Occipital lobe (tissue), 3 donors: Measurements from ENCODE around the gene DNAJC5. TPM values are rescaled to one million over a fixed set of nuclear protein-coding genes. Genes with fewer than 3 reads are reported as not detected.

Experiments used
- DNase-seq: peaks from one replicate; lab custom pipeline; 2025; lab: John Stamatoyannopoulos, UW
- small RNA-seq: library from RNA; depleted of rRNA; stranded (forward); fragments of <200 nt; gene quantifications from one replicate; pipeline ENCODE3, GENCODE V24; 2014
- total RNA-seq: library from RNA; depleted of rRNA; stranded (reverse); fragments of >200 nt; gene quantifications from one replicate; pipeline ENCODE4 v1.2.3, GENCODE V29; 2014

Gene DNAJC5
- total RNA-seq, 1 donor from 2014 or later, result 99.7 TPM

DNA sequence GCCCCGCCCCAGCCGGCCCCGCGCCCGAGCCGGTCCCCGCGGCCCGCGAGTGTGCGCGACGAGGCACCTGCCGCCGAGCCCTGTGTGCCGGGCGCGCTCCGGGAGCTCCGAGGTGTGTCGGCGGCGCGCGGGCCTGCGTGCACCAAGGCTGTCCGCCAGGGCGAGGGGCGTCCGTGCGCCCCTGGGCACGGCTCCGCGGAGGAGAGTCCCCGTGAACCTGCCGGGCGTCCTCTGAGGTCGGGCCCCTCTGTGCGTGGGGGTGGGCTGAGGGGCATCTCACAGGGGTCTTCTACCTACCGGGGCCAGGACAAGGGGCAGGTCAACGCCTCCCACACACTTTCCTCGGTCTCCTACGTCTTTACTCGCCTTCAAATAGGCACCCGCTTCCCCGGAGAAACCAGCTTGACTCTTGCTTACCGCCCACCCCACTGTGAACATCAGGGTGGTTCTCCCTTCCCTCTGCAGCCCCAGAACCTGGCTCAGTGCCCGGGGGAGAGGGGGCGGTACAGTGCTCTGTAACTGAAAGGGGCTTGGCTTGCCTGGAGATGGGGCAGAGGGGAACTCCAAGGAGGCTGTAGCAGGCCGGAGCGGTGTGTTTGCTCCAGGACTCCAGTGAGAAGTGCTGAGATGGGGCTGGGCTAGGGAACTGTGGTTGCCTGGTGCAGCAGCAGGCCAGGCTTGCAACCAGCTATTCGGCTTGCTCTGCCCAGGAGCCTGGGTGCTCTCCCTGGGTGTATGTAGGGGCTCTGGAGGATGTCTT is 84.8 kb downstream of the DNAJC5 start, which contains the start of gene SAMD10:
Gene SAMD10 (minus strand): TSS at position 86 of the 760 bp plus-strand sequence. CDS start 175 bp downstream, outside the sequence.
- no peak for DNase-seq

- DNase-seq, result no peak
These were observed 85.4 kb downstream of the DNAJC5 start for GRCh38 chr20:63980317-63980805.

- peak; percentile 91 for DNase-seq
These were observed 86.1 kb downstream of the DNAJC5 start, which contains the start of gene PRPF6 for GRCh38 chr20:63980806-63981728. Gene PRPF6 (plus strand): TSS chr20:63981132. CDS start chr20:63981246, 114 bp downstream.

DNA sequence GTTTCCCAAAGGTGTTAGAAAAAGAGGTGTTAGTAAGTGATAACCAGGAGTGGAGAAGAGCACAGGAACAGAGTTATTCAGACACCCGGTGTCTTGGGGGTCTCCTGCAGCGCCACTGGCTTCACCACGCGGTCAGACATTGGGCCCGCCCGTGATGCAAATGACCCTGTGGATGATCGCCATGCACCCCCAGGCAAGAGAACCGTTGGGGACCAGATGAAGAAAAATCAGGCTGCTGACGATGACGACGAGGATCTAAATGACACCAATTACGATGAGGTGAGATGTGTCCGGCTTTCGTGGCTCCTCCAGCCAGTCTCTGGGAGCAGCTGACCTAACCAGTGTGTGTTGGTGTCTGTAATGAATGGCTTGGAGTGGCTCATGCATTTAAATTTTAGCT is 88.0 kb downstream of the DNAJC5 start:
- DNase-seq, result no peak

Small RNA genes lying within 50 kb of the gene (small RNA-seq; reads per million reads assigned to genes)
- gene MIR647, result not detected
- not detected for gene MIR941-2
- gene MIR941-4, result not detected
- not detected for gene MIR941-5
- gene RNU1-134P, result 0.55 reads per million, percentile 54 among the genes with 10 or more reads in this experiment

Other genes starting within 250 kb of the DNAJC5 start
- gene STMN3, start 241.7 kb upstream of the DNAJC5 start, total RNA-seq, result 101 TPM
- gene RTEL1, start 236.8 kb upstream of the DNAJC5 start, total RNA-seq, result 10.0 TPM
- gene TNFRSF6B, start 198.5 kb upstream of the DNAJC5 start, total RNA-seq, result not detected
- 15.6 TPM for gene ARFRP1, start 187.2 kb upstream of the DNAJC5 start, total RNA-seq
- 7.3 TPM for gene ZGPAT, start 187.1 kb upstream of the DNAJC5 start, total RNA-seq
- gene LIME1, start 158.5 kb upstream of the DNAJC5 start, total RNA-seq, result 1.7 TPM
- 2.8 TPM for gene SLC2A4RG, start 155.3 kb upstream of the DNAJC5 start, total RNA-seq
- 21.5 TPM for gene ZBTB46, start 63.9 kb upstream of the DNAJC5 start, total RNA-seq
- gene ABHD16B, start 33.6 kb upstream of the DNAJC5 start, total RNA-seq, result not detected
- gene TPD52L2, start 29.9 kb upstream of the DNAJC5 start, total RNA-seq, result 20.3 TPM
- gene UCKL1, start 61.3 kb downstream of the DNAJC5 start, total RNA-seq, result 17.8 TPM
- gene ZNF512B, start 74.8 kb downstream of the DNAJC5 start, total RNA-seq, result 15.8 TPM
- gene SAMD10, start 84.5 kb downstream of the DNAJC5 start, total RNA-seq, result 6.4 TPM
- gene PRPF6, start 86.0 kb downstream of the DNAJC5 start, total RNA-seq, result 71.0 TPM
- 1.2 TPM for gene C20orf204, start 141.1 kb downstream of the DNAJC5 start, total RNA-seq
- gene SOX18, start 154.5 kb downstream of the DNAJC5 start, total RNA-seq, result 0.31 TPM
- 36.0 TPM for gene TCEA2, start 168.1 kb downstream of the DNAJC5 start, total RNA-seq
- gene RGS19, start 184.4 kb downstream of the DNAJC5 start, total RNA-seq, result 10.1 TPM
- gene OPRL1, start 185.0 kb downstream of the DNAJC5 start, total RNA-seq, result 14.3 TPM
- gene LKAAEAR1, start 189.3 kb downstream of the DNAJC5 start, total RNA-seq, result 0.78 TPM
- not detected for gene NPBWR2, start 212.4 kb downstream of the DNAJC5 start, total RNA-seq